Activated CD8-positive, alpha-beta T cell treated with anti-CD3 and anti-CD28 coated beads, Interleukin-2, amount 10 ng/mL, durations not matched to agents 7 days and 5 days (primary cell): Measurements from ENCODE around the gene SNRPA. TPM values are rescaled to one million over a fixed set of nuclear protein-coding genes. Genes with fewer than 3 reads are reported as not detected.

Experiments
- ATAC-seq: fragments of 150-1000 bp; cut with Tn5 transposase; one replicate; pipeline ENCODE4 v1.10.0; 2021; ENCODE audit warnings: moderate library complexity
- CTCF ChIA-PET: fragments of 350-600 bp; sonication (Branson Sonifier 250); formaldehyde crosslinking; loops from one replicate; lab custom pipeline; 2021; ENCODE audit warnings: antibody characterized with exemption; lab: Charles Lee
- POLR2A ChIA-PET: fragments of 350-600 bp; sonication (Branson Sonifier 250); formaldehyde crosslinking; loops from one replicate; lab custom pipeline; 2021; ENCODE audit warnings: antibody characterized with exemption; lab: Charles Lee
- DNase-seq: peaks from one replicate; pipeline ENCODE4 v3.0.0-alpha.2; 2020
- H3K27ac Mint-ChIP-seq: one replicate; pipeline ENCODE4 v1.8.0; 2021; ENCODE audit warnings: mild to moderate bottlenecking, mixed read lengths
- H3K27me3 Mint-ChIP-seq: one replicate; pipeline ENCODE4 v1.8.0; 2021; ENCODE audit warnings: low read depth, mixed read lengths
- H3K36me3 Mint-ChIP-seq: one replicate; pipeline ENCODE4 v1.8.0; 2021; ENCODE audit warnings: low read depth, mixed read lengths
- H3K4me1 Mint-ChIP-seq: one replicate; pipeline ENCODE4 v1.8.0; 2021; ENCODE audit warnings: low read depth, mixed read lengths
- H3K4me3 Mint-ChIP-seq: one replicate; pipeline ENCODE4 v1.8.0; 2021; ENCODE audit warnings: mild to moderate bottlenecking, mixed read lengths
- H3K9me3 Mint-ChIP-seq: one replicate; pipeline ENCODE4 v1.8.0; 2022; ENCODE audit warnings: mixed read lengths; ENCODE audit not compliant: insufficient read depth
- total RNA-seq, 2 experiments: library from RNA; stranded (reverse); gene quantifications; one replicate each; pipeline ENCODE4 v1.2.3, GENCODE V29; 2021

SNRPA gene
- total RNA-seq, 2 experiments from 2014 or later = 175 to 183 TPM

DNA sequence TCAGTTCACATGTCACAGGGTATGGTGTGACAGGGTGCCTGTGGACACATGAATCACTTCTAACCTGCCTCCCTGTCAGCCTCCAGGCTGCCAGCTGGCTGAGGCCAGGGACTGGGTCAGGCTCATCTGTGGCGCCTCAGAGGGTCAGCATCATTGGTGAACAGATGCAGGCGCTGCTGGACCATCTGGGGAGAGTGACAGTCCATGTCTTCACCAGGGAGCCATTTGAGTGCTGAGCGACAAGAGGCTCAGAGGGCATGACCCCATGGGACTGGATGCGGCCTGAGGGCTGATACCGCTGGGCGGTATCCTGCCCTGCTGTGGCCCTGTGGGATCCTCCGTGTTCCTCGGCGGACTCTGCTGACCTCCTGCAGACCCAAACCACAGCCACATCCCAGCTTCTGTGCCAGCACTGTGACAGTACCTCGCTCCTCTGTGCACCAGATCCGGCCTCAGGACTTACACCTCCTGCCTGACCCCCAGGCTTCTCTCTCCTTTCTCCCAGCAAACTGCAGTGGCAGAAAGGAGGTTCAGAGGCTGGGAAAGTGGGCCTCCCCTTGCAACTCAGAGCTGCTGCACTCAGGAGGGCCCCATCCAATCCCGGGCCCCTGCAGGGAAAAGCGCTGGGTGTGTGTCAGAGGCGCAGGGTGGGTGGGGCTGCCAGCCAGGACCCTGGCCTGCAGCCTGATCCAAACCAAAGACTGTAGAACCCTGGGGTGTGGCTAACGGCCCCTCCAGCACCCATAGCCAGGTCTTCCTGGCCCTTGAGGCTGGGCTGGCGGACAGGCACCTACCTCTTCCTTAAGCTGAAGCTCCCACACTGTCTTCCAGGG lies 10.9 kb upstream of the SNRPA start:
- ChIA-PET POLR2A (no interaction called here), CTCF (interaction anchor here (1.6 kb wide), 1 partner anchor 10 kb away, joined by 3 read pairs; the partner anchor contains the start of gene ACTMAP)
- Mint-ChIP-seq H3K27me3 (no peaks in the 10 kb centered on the region), H3K9me3 (no peaks in the 10 kb centered on the region), H3K4me1 (no peaks in the 10 kb centered on the region), H3K36me3 (peaks cover 11% of the 10 kb centered on the region), H3K4me3 (no peak overlapping the region), H3K27ac (no peak overlapping the region)
- no peak for DNase-seq
- ATAC-seq = no peak

DNA sequence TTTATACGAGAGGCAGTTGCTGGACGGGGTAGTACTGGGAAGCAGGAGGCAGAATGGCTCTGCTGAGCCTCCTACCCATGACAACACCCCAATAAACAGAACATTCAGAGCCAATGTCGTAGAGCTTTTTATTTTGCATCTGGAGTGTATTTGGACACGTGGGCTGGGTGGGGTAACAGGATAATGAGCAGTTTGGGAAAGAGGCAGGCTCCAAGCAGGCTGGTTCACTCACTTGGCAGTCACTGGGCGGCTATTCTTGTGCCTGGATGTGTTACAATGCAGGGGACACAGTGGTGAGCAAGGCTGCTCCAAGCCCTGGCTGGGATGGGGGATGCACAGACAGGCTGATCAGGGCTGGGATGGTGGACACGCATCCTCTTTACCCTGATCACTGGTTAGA lies 10.3 kb upstream of the SNRPA start:
- ChIA-PET CTCF (interaction anchor here (1.6 kb wide), 1 partner anchor 10 kb away, joined by 3 read pairs; the partner anchor contains the start of gene ACTMAP), POLR2A (no interaction called here)
- no peaks in the 10 kb centered on the region for H3K27me3 Mint-ChIP-seq
- ATAC-seq = no peak
- no peak overlapping the region for H3K27ac Mint-ChIP-seq
- no peak for DNase-seq
- H3K4me3 Mint-ChIP-seq = no peak overlapping the region
- H3K9me3 Mint-ChIP-seq = no peaks in the 10 kb centered on the region
- H3K36me3 Mint-ChIP-seq = peaks cover 11% of the 10 kb centered on the region
- H3K4me1 Mint-ChIP-seq = no peaks in the 10 kb centered on the region

DNA sequence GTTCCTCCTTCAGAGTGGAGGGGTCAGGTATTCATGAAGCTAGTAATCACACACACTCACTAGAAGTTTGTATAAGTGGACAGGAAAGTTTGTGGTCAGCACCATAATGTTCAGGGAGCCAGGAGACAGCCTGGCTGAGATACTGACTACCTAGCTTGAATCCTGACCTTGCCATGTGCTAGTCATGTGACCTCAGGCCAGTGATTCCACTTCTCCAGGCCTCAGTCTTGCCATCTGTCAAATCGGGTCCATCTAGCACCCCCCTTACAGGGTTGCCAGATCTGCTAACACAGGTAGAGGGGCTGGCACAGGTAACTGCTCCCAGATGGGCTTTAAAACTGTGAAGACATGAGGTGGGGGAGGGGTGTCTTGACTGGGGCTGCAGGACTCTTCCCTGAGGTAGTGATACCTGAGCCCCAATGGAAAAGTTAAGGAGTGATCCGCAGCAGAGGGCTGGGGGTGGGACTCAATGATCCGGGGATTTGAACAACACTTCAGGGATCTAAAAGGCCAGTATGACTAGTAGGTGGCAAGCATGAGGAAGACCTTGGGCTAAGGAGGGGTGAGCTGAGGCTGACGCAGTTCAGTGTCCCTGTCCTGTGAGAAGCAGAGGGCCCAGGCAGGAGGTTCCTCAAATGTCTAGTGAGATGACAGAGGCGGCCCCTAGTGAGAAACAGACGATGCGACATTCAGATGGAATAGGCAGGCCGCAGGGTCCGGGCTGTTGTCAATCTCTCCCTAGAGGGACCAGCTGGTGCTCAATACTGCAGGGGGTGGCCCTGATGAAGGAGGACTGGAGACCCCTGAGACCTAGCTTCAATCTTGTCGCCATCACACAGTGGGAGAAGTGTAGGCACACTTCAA lies 9.2 kb upstream of the SNRPA start:
- ATAC-seq (no peak), DNase-seq (no peak)
- Mint-ChIP-seq H3K27me3 (no peaks in the 10 kb centered on the region), H3K4me1 (no peaks in the 10 kb centered on the region), H3K36me3 (peaks cover 11% of the 10 kb centered on the region), H3K27ac (no peak overlapping the region), H3K9me3 (no peaks in the 10 kb centered on the region), H3K4me3 (no peak overlapping the region)
- CTCF ChIA-PET = interaction anchor here (0.7 to 4.1 kb wide), 4 partner anchors 8 to 78 kb away, joined by 3 to 18 read pairs (median 4); partner anchors contain the start of gene ACTMAP
- POLR2A ChIA-PET = interaction anchor here (0.7 to 1.0 kb wide), 3 partner anchors 9 to 11 kb away, joined by 3 to 4 read pairs (median 3); partner anchors contain the start of gene ACTMAP

DNA sequence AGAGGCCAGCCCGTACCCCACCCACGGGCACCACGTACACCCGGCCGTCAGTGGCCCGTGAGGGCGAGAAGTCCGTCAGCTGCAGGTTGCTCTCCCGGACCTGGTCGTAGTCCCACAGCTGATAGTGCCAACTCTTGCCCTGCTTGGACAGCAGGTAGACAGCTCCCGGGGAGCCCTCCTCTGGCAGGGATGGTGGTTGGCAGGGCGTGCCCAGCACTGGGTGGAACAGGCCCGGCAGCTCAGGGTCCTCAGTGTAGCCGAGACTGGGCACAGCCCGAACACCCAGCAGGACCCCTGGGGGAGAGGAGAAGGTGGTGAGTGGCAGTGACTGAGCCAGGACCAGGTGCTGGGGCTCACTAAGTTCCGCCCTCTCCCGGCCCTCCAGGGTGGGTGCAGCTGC lies 8.5 kb upstream of the SNRPA start:
- Mint-ChIP-seq H3K36me3 (peaks cover 6% of the 10 kb centered on the region), H3K4me1 (no peaks in the 10 kb centered on the region), H3K4me3 (no peak overlapping the region), H3K27me3 (no peaks in the 10 kb centered on the region), H3K9me3 (no peaks in the 10 kb centered on the region), H3K27ac (no peak overlapping the region)
- POLR2A ChIA-PET = interaction anchor here (0.7 to 1.1 kb wide), 3 partner anchors 8 to 14 kb away, joined by 3 to 4 read pairs (median 3); partner anchors contain the start of gene ACTMAP
- CTCF ChIA-PET = interaction anchor here (0.7 to 4.1 kb wide), 3 partner anchors 9 to 77 kb away, joined by 3 to 18 read pairs (median 4); no protein-coding TSS in a partner anchor
- DNase-seq (no peak), ATAC-seq (no peak)

DNA sequence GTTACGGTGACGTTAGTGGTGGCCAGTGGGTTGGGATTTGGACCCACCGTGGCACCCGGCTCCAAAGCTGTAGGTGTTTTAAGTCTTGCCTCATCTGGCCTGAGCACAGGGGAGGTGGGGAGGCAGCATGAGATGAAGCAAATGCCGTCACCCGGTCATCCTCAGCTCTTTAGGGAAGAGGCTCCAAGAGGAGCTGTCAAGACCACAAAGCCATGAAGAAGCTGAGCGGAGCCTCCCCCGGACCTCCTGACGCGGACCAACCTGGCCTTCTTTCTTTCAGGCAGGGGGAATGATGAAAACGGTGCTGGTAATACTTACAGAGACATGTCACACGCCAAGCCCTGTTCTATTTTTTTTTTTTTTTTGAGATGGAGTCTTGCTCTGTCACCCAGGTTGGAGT lies 8.1 kb upstream of the SNRPA start:
- Mint-ChIP-seq H3K27ac (no peak overlapping the region), H3K36me3 (peaks cover 4% of the 10 kb centered on the region), H3K4me1 (no peaks in the 10 kb centered on the region), H3K27me3 (no peaks in the 10 kb centered on the region), H3K4me3 (no peak overlapping the region), H3K9me3 (no peaks in the 10 kb centered on the region)
- no peak for DNase-seq
- ATAC-seq = no peak
- ChIA-PET POLR2A (interaction anchor here (1.1 to 1.6 kb wide), 2 partner anchors 14 to 34 kb away, joined by 3 to 4 read pairs; no protein-coding TSS in a partner anchor), CTCF (interaction anchor here (1.4 to 4.1 kb wide), 3 partner anchors 55 to 77 kb away, joined by 4 to 18 read pairs (median 6); partner anchors contain the start of gene EGLN2)

DNA sequence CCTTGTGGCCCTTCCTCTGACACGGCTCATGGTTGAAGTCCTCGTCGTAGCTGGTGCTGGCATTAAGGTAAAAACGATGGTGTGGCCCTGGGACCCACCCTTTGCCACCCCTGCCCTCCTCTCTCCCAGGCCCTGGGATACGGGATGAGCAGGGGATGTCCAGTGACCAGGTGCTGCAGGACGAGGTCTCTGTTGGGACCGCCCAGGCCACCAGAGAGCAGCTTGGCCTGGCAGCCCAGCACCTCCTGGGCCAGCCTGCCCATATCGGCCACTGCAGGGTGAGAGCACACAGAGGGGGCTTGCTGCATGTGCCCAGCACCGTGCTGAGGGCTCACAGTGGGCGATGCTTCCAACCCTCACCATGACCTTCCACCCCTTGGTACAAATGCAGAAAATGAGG lies 7.1 kb upstream of the SNRPA start:
- H3K27me3 Mint-ChIP-seq = no peaks in the 10 kb centered on the region
- H3K36me3 Mint-ChIP-seq = peaks cover 4% of the 10 kb centered on the region
- POLR2A ChIA-PET = interaction anchor here (0.6 to 1.6 kb wide), 5 partner anchors 14 to 61 kb away, joined by 3 to 4 read pairs (median 3); no protein-coding TSS in a partner anchor
- H3K27ac Mint-ChIP-seq = no peak overlapping the region
- CTCF ChIA-PET = interaction anchor here (0.7 to 4.1 kb wide), 10 partner anchors 10 to 84 kb away, joined by 3 to 18 read pairs (median 4); partner anchors contain the start of gene EGLN2
- H3K9me3 Mint-ChIP-seq = no peaks in the 10 kb centered on the region
- H3K4me3 Mint-ChIP-seq = no peak overlapping the region
- H3K4me1 Mint-ChIP-seq = peaks cover 6% of the 10 kb centered on the region
- no peak for ATAC-seq
- no peak for DNase-seq

DNA sequence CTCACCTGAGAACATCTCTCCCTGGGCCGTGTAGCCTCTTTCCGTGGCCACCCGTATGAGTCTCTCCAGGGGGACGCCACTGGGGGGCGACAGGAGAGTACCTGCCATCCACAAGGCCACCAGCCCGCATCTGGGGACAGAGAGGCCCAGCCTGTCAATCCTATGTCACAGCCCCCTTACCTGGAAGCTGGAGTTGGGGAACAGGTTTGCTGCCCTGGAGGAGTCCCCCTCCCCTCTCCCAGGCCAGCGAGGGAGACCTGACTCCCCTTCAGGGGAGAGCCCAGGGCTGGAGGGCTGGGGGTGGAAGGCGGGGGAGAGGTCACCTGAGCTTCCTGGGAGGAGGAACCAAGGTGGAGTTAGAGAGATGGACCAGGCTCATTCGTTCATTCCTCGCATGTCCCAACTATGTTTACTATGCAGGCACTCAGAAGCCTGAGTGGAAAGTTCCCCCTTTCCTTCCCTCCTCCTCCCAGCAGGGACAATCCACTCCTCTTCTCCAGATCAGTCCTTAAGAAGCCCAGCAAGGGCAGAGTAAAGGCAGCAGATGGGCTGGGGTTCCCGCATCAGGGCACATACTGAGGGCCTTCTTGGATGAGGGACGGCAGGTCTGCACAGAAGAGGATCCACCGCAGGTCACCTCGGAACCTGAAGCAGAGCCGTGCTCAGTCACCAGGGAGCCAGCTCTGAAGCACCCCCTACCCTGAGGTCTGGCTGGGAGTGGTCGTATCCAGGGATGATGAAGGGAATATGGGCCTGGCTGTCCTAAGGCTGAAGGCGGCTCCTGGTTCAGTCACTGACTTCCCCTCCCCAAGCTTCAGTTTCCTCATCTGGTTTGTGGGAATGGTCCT lies 6.2 kb upstream of the SNRPA start:
- H3K27me3 Mint-ChIP-seq = no peaks in the 10 kb centered on the region
- ChIA-PET CTCF (interaction anchor here (0.7 to 4.1 kb wide), 14 partner anchors 9 to 83 kb away, joined by 3 to 18 read pairs (median 3); partner anchors contain the start of gene EGLN2), POLR2A (interaction anchor here (0.9 to 1.6 kb wide), 5 partner anchors 23 to 63 kb away, joined by 3 to 4 read pairs (median 3); no protein-coding TSS in a partner anchor)
- no peak overlapping the region for H3K27ac Mint-ChIP-seq
- ATAC-seq (peak; percentile 62), DNase-seq (peak; percentile 52)
- H3K36me3 Mint-ChIP-seq = peaks cover 2% of the 10 kb centered on the region
- no peak overlapping the region for H3K4me3 Mint-ChIP-seq
- peaks cover 11% of the 10 kb centered on the region for H3K4me1 Mint-ChIP-seq
- H3K9me3 Mint-ChIP-seq = no peaks in the 10 kb centered on the region

DNA sequence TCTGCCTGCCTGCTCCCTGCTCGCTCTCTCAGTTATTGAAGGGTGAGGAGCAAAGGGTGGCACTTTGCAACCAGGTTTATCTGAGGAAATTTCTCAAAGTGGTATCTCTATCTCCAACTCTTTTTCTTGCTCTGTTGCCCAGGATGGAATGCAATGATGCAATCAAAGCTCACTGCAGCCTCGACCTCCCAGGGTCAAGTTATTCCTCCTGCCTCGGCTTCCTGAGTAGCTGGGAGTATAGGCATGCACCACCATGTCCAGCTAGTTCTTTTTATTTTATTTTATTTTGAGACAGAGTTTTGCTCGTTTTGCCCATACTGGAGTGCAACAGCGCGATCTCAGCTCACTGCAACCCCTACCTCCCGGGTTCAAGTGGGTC lies 5.6 kb upstream of the SNRPA start:
- DNase-seq = no peak
- ATAC-seq = no peak
- H3K27me3 Mint-ChIP-seq = no peaks in the 10 kb centered on the region
- ChIA-PET CTCF (interaction anchor here (0.9 to 4.1 kb wide), 8 partner anchors 10 to 82 kb away, joined by 3 to 18 read pairs (median 4); no protein-coding TSS in a partner anchor), POLR2A (interaction anchor here (0.9 kb wide), 1 partner anchor 62 kb away, joined by 3 read pairs; no protein-coding TSS in a partner anchor)
- H3K4me3 Mint-ChIP-seq = no peak overlapping the region
- peaks cover 6% of the 10 kb centered on the region for H3K36me3 Mint-ChIP-seq
- H3K9me3 Mint-ChIP-seq = no peaks in the 10 kb centered on the region
- no peak overlapping the region for H3K27ac Mint-ChIP-seq
- H3K4me1 Mint-ChIP-seq = peaks cover 17% of the 10 kb centered on the region

DNA sequence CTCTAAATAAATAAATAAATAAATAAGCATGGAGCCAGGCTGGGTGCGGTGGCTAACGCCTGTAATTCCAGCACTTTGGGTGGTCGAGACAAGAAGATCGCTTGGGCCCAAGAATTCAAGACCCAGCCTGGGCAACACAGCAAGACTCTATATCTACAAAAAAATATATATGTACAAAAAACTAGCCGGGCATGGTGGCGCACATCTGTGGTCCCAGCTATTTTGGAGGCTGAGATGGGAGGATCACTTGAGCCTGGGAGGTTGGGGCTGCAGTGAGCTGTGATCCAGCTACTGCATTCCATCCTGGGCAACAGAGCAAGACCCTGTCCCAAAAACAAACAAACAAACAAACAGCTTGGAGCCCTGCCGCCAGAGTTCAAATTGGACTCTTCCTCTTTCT lies 3.5 kb upstream of the SNRPA start:
- H3K36me3 Mint-ChIP-seq = peaks cover 21% of the 10 kb centered on the region
- no peak overlapping the region for H3K27ac Mint-ChIP-seq
- DNase-seq = no peak

More for the DNA sequence above, 3.5 kb upstream of the SNRPA start:
- no peak for ATAC-seq
- H3K27me3 Mint-ChIP-seq = no peaks in the 10 kb centered on the region
- no peaks in the 10 kb centered on the region for H3K9me3 Mint-ChIP-seq
- CTCF ChIA-PET = interaction anchor here (1.0 kb wide), 2 partner anchors 59 to 113 kb away, joined by 3 to 6 read pairs; no protein-coding TSS in a partner anchor
- H3K4me3 Mint-ChIP-seq = no peak overlapping the region
- peaks cover 21% of the 10 kb centered on the region for H3K4me1 Mint-ChIP-seq
- POLR2A ChIA-PET = interaction anchor here (10.1 kb wide), 1 partner anchor 31 kb away, joined by 94 read pairs; the partner anchor contains the start of gene RAB4B
